SK-N-SH treated with all-trans-retinoic acid at 6 μM for 48 hours (cell line): ENCODE results near the gene CMIP.

Experiments used
- ATAC-seq: fragments of 200-7000 bp; cut with Tn5 transposase; 3 replicates; pipeline ENCODE4 v1.9.1; 2020; ENCODE audit warnings: mild to moderate bottlenecking, moderate library complexity
- ARNTL ChIP-seq: fragments of 450-650 bp; formaldehyde crosslinking; IDR thresholded peaks from 2 replicates; pipeline ENCODE4 v1.5.0; 2020; ENCODE audit warnings: low read depth, mild to moderate bottlenecking, moderate library complexity, borderline replicate concordance
- CSDC2 ChIP-seq: fragments of 250-450 bp; sonication (Bioruptor Pico); IDR thresholded peaks from 2 replicates; pipeline ENCODE4 v1.5.0; 2020; ENCODE audit warnings: mild to moderate bottlenecking, moderate library complexity
- GLIS3 ChIP-seq: fragments of 250-450 bp; sonication (Bioruptor Pico); IDR thresholded peaks from 2 replicates; pipeline ENCODE4 v1.5.0; 2020; ENCODE audit warnings: mild to moderate bottlenecking, moderate library complexity
- ISL1 ChIP-seq: fragments of 250-450 bp; sonication (Bioruptor Pico); IDR thresholded peaks from 2 replicates; pipeline ENCODE4 v2.1.2; 2022; ENCODE audit warnings: mild to moderate bottlenecking, moderate library complexity
- OSR1 ChIP-seq: fragments of 250-450 bp; sonication (Bioruptor Pico); IDR thresholded peaks from 2 replicates; pipeline ENCODE4 v1.8.0; 2022; ENCODE audit warnings: moderate library complexity, mild to moderate bottlenecking, inconsistent platforms
- SNAI2 ChIP-seq: fragments of 250-450 bp; sonication (Bioruptor Pico); IDR thresholded peaks from 2 replicates; pipeline ENCODE4 v1.5.0; 2020; ENCODE audit warnings: mild to moderate bottlenecking, moderate library complexity
- TCF4 ChIP-seq: fragments of 250-450 bp; sonication (Bioruptor Pico); IDR thresholded peaks from 2 replicates; pipeline ENCODE4 v1.8.0; 2021; ENCODE audit warnings: mild to moderate bottlenecking, moderate library complexity, borderline replicate concordance
- TOX ChIP-seq: fragments of 250-450 bp; sonication (Bioruptor Pico); IDR thresholded peaks from 2 replicates; pipeline ENCODE4 v1.8.0; 2021; ENCODE audit warnings: mild to moderate bottlenecking, moderate library complexity, borderline replicate concordance
- ZC3H10 ChIP-seq: fragments of 250-450 bp; sonication (Bioruptor Pico); IDR thresholded peaks from 2 replicates; pipeline ENCODE4 v1.5.1; 2021; ENCODE audit warnings: mild to moderate bottlenecking, moderate library complexity
- ZFP3 ChIP-seq: fragments of 250-450 bp; sonication (Bioruptor Pico); IDR thresholded peaks from 2 replicates; pipeline ENCODE4 v1.5.0; 2020; ENCODE audit warnings: mild to moderate bottlenecking, moderate library complexity
- ZFP30 ChIP-seq: fragments of 450-650 bp; formaldehyde crosslinking; IDR thresholded peaks from 2 replicates; pipeline ENCODE4 v1.5.0; 2022; ENCODE audit warnings: mild to moderate bottlenecking, moderate library complexity
- ZNF70 ChIP-seq: fragments of 450-650 bp; formaldehyde crosslinking; IDR thresholded peaks from 2 replicates; pipeline ENCODE4 v1.5.0; 2020; ENCODE audit warnings: mild to moderate bottlenecking, moderate library complexity
- ZNF8 ChIP-seq: fragments of 450-650 bp; formaldehyde crosslinking; IDR thresholded peaks from 2 replicates; pipeline ENCODE4 v1.5.0; 2020; ENCODE audit warnings: mild to moderate bottlenecking, moderate library complexity
- TF ChIP-seq, protein P1 (sequence below): fragments of 250-450 bp; sonication (Bioruptor Pico); IDR thresholded peaks from 2 replicates; pipeline ENCODE4 v1.5.0; 2020; ENCODE audit warnings: mild to moderate bottlenecking, moderate library complexity
- TF ChIP-seq, protein P2 (sequence below): fragments of 250-450 bp; sonication (Bioruptor Pico); IDR thresholded peaks from 2 replicates; pipeline ENCODE4 v1.5.1; 2021; ENCODE audit warnings: mild to moderate bottlenecking, moderate library complexity
- TF ChIP-seq, protein P3 (sequence below): fragments of 250-450 bp; sonication (Bioruptor Pico); IDR thresholded peaks from 2 replicates; pipeline ENCODE4 v1.8.0; 2021; ENCODE audit warnings: low read depth, mild to moderate bottlenecking, moderate library complexity, borderline replicate concordance
- TF ChIP-seq, protein P4 (sequence below): fragments of 250-450 bp; sonication (Bioruptor Pico); IDR thresholded peaks from 2 replicates; pipeline ENCODE4 v1.5.1; 2020; ENCODE audit warnings: low read depth, mild to moderate bottlenecking, moderate library complexity
- TF ChIP-seq, protein P5 (sequence below): fragments of 250-450 bp; sonication (Bioruptor Pico); IDR thresholded peaks from 2 replicates; pipeline ENCODE4 v1.8.0; 2020; ENCODE audit warnings: mild to moderate bottlenecking, moderate library complexity, borderline replicate concordance

The CMIP gene

DNA sequence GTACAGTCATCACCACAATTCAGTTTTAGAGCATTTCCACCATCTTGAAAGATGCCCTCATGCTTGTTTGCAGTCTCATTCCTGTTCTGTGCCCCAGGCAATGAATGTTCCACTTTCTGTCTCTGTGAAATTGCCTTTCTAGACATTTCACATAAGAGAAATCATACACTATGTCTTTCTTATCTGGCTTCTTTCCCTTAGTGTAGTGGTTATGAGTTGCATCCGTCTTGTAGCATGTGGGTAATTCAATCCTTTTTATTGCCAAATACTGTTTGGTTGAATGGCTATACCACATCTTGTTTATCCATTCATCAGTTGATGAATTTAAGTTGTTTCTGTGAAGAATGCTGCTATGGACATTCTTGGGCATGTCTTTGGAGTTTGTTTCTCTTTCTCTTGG lies 202.0 kb downstream of the CMIP start:
- TF ChIP-seq ZNF8 (peak; percentile 10; the same call in 1 of the 2 replicates), ZNF70 (no peak)
- TF ChIP-seq, all 23 proteins: peak for 1
- no peak for ATAC-seq

DNA sequence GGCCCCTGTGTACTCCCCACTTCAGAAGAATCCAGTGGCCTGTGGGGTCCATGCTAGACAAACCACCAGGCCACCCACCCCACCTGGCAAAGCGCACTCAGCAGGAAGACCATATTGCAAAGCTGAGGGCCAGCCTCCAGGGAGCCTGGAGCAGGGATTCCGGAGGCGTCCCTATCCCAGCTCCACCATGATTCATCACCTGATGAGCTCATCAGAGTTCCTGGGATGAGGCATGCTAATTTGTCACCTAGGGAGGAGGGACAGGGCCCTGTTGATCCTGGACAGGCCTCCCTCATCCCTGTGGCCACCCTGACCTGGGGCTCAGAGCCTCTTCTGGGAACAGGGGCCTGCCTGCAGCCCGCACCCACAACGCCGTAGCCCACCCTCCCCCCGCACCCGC lies 202.9 kb downstream of the CMIP start:
- peak; percentile 11; the same call in 1 of the 3 replicates for ATAC-seq
- no peak for TF ChIP-seq ZFP3
- no peak for TF ChIP-seq CSDC2 (CRISPR knock-in tag)
- no peak for TF ChIP-seq SNAI2
- TF ChIP-seq ARNTL (CRISPR knock-in tag): no peak
- TF ChIP-seq, protein P1, sequence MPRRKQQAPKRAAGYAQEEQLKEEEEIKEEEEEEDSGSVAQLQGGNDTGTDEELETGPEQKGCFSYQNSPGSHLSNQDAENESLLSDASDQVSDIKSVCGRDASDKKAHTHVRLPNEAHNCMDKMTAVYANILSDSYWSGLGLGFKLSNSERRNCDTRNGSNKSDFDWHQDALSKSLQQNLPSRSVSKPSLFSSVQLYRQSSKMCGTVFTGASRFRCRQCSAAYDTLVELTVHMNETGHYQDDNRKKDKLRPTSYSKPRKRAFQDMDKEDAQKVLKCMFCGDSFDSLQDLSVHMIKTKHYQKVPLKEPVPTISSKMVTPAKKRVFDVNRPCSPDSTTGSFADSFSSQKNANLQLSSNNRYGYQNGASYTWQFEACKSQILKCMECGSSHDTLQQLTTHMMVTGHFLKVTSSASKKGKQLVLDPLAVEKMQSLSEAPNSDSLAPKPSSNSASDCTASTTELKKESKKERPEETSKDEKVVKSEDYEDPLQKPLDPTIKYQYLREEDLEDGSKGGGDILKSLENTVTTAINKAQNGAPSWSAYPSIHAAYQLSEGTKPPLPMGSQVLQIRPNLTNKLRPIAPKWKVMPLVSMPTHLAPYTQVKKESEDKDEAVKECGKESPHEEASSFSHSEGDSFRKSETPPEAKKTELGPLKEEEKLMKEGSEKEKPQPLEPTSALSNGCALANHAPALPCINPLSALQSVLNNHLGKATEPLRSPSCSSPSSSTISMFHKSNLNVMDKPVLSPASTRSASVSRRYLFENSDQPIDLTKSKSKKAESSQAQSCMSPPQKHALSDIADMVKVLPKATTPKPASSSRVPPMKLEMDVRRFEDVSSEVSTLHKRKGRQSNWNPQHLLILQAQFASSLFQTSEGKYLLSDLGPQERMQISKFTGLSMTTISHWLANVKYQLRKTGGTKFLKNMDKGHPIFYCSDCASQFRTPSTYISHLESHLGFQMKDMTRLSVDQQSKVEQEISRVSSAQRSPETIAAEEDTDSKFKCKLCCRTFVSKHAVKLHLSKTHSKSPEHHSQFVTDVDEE: no peak
- no peak for TF ChIP-seq GLIS3 (CRISPR knock-in tag)
- TF ChIP-seq, protein P2, sequence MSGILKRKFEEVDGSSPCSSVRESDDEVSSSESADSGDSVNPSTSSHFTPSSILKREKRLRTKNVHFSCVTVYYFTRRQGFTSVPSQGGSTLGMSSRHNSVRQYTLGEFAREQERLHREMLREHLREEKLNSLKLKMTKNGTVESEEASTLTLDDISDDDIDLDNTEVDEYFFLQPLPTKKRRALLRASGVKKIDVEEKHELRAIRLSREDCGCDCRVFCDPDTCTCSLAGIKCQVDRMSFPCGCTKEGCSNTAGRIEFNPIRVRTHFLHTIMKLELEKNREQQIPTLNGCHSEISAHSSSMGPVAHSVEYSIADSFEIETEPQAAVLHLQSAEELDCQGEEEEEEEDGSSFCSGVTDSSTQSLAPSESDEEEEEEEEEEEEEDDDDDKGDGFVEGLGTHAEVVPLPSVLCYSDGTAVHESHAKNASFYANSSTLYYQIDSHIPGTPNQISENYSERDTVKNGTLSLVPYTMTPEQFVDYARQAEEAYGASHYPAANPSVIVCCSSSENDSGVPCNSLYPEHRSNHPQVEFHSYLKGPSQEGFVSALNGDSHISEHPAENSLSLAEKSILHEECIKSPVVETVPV (CRISPR knock-in tag): no peak
- TF ChIP-seq, protein P3, sequence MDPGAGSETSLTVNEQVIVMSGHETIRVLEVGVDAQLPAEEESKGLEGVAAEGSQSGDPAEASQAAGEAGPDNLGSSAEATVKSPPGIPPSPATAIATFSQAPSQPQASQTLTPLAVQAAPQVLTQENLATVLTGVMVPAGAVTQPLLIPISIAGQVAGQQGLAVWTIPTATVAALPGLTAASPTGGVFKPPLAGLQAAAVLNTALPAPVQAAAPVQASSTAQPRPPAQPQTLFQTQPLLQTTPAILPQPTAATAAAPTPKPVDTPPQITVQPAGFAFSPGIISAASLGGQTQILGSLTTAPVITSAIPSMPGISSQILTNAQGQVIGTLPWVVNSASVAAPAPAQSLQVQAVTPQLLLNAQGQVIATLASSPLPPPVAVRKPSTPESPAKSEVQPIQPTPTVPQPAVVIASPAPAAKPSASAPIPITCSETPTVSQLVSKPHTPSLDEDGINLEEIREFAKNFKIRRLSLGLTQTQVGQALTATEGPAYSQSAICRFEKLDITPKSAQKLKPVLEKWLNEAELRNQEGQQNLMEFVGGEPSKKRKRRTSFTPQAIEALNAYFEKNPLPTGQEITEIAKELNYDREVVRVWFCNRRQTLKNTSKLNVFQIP (CRISPR knock-in tag): no peak
- TF ChIP-seq ZC3H10 (CRISPR knock-in tag): no peak

DNA sequence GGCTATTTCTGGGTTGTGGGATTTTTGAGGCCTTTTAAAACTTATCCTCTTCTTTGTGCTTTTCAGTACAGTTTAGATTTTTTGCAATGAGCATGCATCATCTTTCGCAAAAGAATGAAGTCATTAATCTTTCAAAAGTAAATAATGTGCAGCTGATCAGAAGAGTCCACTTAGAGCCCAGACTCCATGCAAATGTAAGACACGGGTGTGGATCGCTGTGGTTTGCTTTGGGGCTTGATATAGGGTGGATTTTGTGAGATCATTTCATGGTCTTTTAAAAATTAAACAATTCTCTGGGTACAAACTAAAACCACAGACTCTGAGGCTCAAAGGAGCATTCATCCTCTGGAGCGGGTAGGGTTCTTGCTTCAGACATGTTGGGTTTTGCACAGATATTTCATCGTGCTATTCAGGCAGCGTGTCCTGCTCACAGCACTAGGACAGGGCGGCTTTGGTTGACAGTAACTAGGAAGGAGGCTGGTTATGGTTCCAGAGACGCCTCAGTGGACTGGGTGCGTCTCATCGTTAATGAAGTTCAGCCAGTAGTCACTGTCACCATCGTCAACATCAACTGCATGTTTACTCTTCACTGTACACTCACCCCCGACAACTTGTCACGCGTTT lies 205.1 kb downstream of the CMIP start:
- no peak for ATAC-seq
- TF ChIP-seq SNAI2: no peak
- TF ChIP-seq OSR1 (CRISPR knock-in tag): no peak
- TF ChIP-seq ZNF70: no peak
- no peak for TF ChIP-seq CSDC2 (CRISPR knock-in tag)
- TF ChIP-seq ZFP30 (CRISPR knock-in tag): no peak
- TF ChIP-seq, protein P4, sequence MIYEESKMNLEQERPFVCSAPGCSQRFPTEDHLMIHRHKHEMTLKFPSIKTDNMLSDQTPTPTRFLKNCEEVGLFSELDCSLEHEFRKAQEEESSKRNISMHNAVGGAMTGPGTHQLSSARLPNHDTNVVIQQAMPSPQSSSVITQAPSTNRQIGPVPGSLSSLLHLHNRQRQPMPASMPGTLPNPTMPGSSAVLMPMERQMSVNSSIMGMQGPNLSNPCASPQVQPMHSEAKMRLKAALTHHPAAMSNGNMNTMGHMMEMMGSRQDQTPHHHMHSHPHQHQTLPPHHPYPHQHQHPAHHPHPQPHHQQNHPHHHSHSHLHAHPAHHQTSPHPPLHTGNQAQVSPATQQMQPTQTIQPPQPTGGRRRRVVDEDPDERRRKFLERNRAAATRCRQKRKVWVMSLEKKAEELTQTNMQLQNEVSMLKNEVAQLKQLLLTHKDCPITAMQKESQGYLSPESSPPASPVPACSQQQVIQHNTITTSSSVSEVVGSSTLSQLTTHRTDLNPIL: no peak
- TF ChIP-seq TCF4 (CRISPR knock-in tag): no peak

DNA sequence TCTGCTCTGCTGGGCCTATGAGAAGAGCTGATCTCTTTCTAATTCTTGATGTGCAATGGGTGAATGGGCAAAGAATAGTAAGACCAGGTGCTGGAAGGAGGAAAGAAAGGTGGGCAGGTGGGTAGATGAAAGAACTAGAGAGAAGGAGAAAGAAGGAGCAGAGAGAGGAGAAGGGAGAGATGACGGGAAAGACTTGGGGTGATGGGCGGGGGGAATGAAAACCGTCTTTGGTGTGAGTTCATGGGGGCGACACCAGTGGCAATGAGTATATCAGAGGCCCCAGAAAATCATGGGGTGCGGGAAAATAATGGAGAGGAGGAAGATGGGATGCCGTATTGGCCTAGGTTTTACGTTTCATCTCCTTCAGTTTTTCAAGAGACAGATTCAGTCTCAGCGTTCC lies 205.7 kb downstream of the CMIP start:
- ATAC-seq: no peak
- TF ChIP-seq TOX (CRISPR knock-in tag): no peak
- TF ChIP-seq ARNTL (CRISPR knock-in tag): no peak
- TF ChIP-seq, protein P4: no peak
- TF ChIP-seq OSR1 (CRISPR knock-in tag): no peak
- TF ChIP-seq GLIS3 (CRISPR knock-in tag): no peak
- TF ChIP-seq ZC3H10 (CRISPR knock-in tag): no peak
- TF ChIP-seq, protein P2 (CRISPR knock-in tag): no peak
- no peak for TF ChIP-seq ISL1 (CRISPR knock-in tag)
- no peak for TF ChIP-seq SNAI2
- TF ChIP-seq, protein P3 (CRISPR knock-in tag): no peak
- no peak for TF ChIP-seq ZNF8
- TF ChIP-seq, protein P5, sequence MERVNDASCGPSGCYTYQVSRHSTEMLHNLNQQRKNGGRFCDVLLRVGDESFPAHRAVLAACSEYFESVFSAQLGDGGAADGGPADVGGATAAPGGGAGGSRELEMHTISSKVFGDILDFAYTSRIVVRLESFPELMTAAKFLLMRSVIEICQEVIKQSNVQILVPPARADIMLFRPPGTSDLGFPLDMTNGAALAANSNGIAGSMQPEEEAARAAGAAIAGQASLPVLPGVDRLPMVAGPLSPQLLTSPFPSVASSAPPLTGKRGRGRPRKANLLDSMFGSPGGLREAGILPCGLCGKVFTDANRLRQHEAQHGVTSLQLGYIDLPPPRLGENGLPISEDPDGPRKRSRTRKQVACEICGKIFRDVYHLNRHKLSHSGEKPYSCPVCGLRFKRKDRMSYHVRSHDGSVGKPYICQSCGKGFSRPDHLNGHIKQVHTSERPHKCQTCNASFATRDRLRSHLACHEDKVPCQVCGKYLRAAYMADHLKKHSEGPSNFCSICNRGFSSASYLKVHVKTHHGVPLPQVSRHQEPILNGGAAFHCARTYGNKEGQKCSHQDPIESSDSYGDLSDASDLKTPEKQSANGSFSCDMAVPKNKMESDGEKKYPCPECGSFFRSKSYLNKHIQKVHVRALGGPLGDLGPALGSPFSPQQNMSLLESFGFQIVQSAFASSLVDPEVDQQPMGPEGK (CRISPR knock-in tag): no peak
- no peak for TF ChIP-seq ZFP3
- no peak for TF ChIP-seq ZNF70
